Raji (cell line): ENCODE measurements around the gene ACO2.

Experiments used
- POLR2A ChIP-seq: IDR thresholded peaks from 2 replicates; pipeline ENCODE4 v1.6.1; 2011; ENCODE audit warnings: low read depth, low read length, control low read depth; ENCODE audit not compliant: insufficient read depth

ACO2 gene

GRCh38 chr22:41505511-41506220 lies 36.7 kb downstream of the ACO2 start:
- no peak for TF ChIP-seq POLR2A

DNA sequence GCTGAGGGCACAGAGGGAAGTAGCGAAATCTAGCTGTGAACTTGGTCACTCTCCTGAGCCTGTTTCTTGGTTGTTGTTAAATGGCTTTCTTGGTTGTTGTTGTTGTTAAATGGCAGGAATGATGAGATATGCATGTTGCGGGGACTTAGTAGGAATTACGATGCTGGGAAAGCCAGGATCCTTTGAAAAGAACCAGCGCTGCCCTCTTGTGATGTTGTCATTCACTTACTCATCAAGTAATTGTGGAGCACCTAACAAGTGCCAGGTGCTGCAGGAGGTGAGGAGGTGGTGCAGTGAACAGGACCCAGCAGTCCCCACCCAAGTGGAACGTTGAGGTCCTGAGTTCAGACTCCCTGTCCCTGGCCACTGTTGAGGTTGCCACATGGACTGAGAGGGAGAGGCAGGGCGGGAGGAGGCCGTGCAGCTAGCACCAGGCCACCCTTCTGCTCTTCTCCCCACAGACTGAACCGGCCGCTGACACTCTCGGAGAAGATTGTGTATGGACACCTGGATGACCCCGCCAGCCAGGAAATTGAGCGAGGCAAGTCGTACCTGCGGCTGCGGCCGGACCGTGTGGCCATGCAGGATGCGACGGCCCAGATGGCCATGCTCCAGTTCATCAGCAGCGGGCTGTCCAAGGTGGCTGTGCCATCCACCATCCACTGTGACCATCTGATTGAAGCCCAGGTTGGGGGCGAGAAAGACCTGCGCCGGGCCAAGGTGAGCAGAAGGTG lies 38.6 kb downstream of the ACO2 start:
- TF ChIP-seq POLR2A: no peak

DNA sequence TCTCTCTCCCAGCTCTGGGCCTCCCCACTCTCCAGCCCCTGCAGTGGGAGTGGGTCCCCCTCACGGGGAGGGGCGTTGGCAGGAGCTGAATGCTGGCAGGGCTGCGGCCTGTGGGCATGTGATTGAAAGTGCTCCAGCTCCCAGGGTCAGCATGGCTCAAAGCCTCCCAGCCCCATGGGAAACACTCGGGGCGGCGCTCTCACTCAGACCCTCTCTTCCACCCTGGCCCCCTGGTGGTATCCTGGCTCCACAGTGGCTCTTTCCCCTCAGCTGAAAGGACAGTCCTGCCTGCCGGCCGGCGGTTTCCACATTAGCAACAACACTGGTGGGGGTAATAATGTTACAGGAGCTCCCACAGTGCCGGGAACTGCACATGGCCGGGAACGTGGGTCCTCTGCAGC lies 39.9 kb downstream of the ACO2 start:
- no peak for TF ChIP-seq POLR2A

DNA sequence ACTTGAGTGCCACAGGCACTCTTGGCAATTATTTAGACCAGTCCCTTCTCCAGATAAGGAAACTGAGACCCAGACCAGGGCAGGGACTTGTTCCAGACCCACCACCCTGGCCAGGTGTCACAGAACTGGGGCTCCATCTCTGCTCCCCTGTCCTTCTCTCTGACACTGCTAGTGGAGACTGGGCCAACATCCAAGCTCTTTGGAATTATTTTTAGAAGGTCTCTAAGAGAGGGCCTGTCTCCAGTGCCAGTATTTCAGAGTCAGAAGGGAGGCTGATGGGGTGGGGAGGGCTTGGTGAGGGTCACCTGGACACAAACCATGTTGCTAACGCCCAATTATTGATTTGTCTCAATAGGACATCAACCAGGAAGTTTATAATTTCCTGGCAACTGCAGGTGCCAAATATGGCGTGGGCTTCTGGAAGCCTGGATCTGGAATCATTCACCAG lies 42.6 kb downstream of the ACO2 start:
- no peak for TF ChIP-seq POLR2A

DNA sequence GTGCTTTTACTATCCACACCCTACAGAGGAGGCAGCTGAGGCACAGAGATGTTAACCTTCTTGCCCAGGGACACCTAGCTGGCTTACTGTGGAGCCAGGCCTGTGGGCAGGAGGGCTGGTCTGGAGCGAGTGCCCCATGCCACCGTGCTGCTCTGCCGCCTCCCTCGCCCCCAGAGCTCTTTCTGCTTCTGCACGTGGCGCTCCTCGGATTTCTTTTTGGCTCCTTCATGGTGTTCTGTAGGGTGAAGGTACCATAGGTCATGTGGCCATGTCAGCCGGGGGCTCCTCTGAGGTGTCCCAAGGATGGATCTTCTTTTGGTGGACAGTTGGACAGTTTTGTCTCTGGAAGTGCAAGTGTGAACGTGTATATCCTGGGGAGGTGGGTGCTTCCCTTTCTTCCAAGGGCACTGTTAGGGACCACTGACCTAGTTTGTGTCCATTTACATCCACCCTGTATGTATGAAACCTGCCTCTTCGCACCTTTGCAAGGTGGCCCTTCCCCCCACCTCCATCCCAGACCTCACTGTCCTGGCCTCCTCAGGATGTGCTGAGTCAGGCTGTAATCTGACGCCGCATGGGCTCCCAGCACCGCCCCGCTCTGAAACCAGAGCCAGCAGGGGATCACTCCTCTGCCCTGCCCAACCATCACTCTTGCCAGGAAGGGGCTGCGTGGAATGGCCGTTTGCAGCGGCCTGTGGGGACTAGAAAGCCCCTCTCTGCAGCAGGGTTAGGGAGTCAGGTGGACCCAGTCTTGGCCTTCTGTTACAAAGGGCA lies 43.7 kb downstream of the ACO2 start:
- no peak for TF ChIP-seq POLR2A

- no peak for TF ChIP-seq POLR2A
Observed at GRCh38 chr22:41513391-41513790, 44.5 kb downstream of the ACO2 start.

- no peak for TF ChIP-seq POLR2A
Observed at GRCh38 chr22:41516462-41516861, 47.5 kb downstream of the ACO2 start.

GRCh38 chr22:41517172-41518047 lies 48.5 kb downstream of the ACO2 start:
- no peak for TF ChIP-seq POLR2A

DNA sequence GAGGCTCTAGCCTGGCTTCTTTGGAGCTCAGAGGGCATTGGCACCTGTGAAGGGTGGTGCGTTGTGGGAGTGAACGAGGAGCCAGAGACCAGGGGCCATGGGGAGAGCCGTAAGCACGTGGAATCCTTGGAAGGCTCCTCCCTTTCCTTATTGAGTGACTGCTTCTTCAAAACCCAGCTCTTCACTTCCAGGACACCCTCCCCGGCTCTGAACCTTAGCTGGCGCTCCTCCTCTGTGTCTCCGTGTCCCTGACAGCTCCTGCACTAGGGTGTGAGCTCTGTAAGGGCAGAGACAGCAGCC lies 49.1 kb downstream of the ACO2 start:
- no peak for TF ChIP-seq POLR2A

DNA sequence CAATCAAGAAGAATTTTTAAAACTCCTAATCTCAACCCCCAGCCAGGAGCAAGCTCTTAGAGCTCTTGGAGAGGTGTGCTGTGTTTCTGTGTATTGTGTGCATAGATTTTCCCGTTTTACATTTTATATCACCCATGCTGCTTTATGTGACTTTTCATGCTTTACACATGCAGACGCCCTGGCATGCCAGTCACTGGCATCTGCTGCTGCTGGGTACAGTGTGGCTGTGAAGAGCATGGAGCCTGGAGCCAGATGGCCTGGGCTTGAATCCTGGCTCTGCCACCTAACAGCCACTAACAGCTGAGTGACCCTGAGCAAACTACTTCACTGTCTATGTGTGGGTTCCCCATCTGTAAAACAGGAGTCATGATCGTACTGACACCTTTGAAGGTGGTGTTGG lies 52.2 kb downstream of the ACO2 start:
- no peak for TF ChIP-seq POLR2A

- no peak for TF ChIP-seq POLR2A
Observed at GRCh38 chr22:41522813-41523212, 53.9 kb downstream of the ACO2 start.

DNA sequence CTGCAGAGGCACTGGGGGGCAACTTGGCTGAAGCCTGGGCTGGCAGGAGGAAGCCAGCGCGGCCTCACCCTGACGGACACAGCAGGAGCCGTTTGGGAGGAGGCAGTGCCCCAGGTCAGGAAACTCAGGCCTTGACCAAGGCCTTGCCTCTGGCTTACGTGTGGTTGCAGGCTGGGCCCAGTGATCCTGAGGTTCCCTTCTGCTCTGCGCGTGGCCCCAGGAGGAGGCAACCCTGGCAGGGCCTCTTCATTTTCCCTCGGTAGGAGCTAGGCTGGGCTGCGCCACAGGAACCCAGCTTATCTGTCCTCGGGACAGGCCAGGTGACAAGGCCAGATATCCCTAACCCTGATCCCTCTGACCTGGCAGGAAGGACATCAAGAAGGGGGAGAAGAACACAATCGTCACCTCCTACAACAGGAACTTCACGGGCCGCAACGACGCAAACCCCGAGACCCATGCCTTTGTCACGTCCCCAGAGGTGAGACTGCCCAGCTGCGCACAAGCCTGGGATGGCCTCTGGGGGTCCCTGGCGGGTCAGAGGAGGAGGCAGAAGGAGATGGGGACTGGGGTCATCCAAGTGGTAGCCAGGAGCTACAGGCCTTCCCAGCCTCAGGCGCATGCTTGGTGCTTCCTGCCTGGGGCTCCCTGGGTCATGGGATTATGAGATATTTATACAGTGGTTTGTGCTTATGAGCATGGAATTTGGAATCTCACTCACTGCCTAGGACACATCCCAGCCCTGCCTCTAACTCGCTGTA lies 54.7 kb downstream of the ACO2 start:
- 0 out of 2 replicates have a peak, but pooled peaks have one; percentile 5 for TF ChIP-seq POLR2A

- TF ChIP-seq POLR2A: no peak
Observed at GRCh38 chr22:41524251-41524661, 55.3 kb downstream of the ACO2 start.

DNA sequence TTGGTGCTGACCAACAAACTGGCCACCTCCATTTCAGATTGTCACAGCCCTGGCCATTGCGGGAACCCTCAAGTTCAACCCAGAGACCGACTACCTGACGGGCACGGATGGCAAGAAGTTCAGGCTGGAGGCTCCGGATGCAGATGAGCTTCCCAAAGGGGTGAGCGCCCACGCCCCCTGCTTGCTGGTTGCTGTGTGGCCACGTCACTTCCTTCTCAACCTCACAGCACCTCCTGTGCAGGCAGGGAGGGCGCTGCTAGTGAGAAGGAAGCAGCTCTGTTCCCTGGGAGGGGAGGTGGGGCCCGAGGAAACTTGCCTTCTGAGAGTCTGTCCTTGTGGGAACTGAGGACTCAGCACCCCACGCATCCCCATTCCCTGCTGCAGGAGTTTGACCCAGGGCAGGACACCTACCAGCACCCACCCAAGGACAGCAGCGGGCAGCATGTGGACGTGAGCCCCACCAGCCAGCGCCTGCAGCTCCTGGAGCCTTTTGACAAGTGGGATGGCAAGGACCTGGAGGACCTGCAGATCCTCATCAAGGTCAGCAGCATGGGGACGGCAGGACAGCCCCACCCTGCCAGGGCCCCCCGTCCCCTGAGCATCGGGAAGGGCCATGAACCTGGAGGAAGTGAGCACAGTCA lies 56.0 kb downstream of the ACO2 start:
- no peak for TF ChIP-seq POLR2A
